ENCODE measurements around the gene LDLR.

DNA sequence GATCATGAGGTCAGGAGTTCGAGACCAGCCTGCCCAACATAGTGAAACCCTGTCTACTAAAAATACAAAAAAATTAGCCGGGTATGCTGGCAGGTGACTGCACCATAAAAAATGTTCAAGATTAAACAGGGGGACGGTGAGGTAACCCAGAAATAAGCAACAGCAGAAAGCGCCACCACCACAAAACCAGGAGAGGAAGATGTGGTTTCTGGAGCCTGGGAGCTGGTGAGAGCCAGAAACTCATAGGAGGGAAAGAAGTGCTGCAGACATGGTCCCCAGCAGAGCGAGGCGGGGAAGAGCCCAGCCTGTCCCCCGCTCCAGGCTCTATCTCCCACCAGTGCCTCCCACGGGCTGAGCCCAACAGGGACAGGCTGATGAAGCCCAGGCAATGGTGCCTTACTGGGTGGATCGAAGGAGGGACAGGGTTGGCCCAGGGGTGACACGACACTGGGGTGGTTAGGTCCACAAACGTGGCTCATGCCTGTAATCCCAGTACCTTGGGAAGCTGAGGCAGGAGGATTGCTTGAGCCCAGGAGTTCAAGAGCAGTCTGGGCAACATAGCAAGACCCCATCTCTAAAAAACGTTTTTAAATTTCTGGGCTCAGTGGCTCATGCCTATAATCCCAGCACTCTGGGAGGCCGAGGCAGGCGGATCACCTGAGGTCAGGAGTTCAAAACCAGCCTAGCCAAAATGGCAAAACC, 47.3 kb downstream of the LDLR start:
- TF ChIP-seq POLR2A (IDR thresholded peaks at IDR 0.05) = no peak
- TF ChIP-seq, protein P1, sequence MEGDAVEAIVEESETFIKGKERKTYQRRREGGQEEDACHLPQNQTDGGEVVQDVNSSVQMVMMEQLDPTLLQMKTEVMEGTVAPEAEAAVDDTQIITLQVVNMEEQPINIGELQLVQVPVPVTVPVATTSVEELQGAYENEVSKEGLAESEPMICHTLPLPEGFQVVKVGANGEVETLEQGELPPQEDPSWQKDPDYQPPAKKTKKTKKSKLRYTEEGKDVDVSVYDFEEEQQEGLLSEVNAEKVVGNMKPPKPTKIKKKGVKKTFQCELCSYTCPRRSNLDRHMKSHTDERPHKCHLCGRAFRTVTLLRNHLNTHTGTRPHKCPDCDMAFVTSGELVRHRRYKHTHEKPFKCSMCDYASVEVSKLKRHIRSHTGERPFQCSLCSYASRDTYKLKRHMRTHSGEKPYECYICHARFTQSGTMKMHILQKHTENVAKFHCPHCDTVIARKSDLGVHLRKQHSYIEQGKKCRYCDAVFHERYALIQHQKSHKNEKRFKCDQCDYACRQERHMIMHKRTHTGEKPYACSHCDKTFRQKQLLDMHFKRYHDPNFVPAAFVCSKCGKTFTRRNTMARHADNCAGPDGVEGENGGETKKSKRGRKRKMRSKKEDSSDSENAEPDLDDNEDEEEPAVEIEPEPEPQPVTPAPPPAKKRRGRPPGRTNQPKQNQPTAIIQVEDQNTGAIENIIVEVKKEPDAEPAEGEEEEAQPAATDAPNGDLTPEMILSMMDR (IDR thresholded peaks at IDR 0.05) = no peak
